GM18505 (cell line): Measurements from ENCODE around the gene INSYN2A.

Experiments
- ATAC-seq: cut with Tn5 transposase; IDR thresholded peaks from one replicate; pipeline ENCODE4 v1.9.1; 2021; ENCODE audit not compliant: unreplicated experiment
- POLR2A ChIP-seq: IDR thresholded peaks from 4 replicates; pipeline ENCODE4 v1.6.1; 2011; ENCODE audit warnings: borderline replicate concordance; ENCODE audit not compliant: insufficient read depth, insufficient read length; ENCODE audit errors: extremely low read depth

The INSYN2A gene

GRCh38 chr10:127196282-127197153 is at the start of gene INSYN2A:
TSS of gene INSYN2A (minus strand) at chr10:127196591. CDS start at chr10:127176395, 20,196 bp downstream.
- no peak for ATAC-seq
- no peak for TF ChIP-seq POLR2A

GRCh38 chr10:127245456-127245855 is 49.1 kb upstream of the INSYN2A start:
- TF ChIP-seq POLR2A, result no peak
- ATAC-seq, result no peak

- TF ChIP-seq POLR2A, result no peak
- ATAC-seq, result no peak
These were observed 47.3 kb upstream of the INSYN2A start for GRCh38 chr10:127243490-127244272.

- ATAC-seq, result no peak
- TF ChIP-seq POLR2A, result no peak
These were observed 46.5 kb upstream of the INSYN2A start for GRCh38 chr10:127242914-127243313.

- no peak for TF ChIP-seq POLR2A
- no peak for ATAC-seq
These were observed 39.9 kb upstream of the INSYN2A start for GRCh38 chr10:127236266-127236665.

- no peak for TF ChIP-seq POLR2A
- no peak for ATAC-seq
These were observed 38.0 kb upstream of the INSYN2A start for GRCh38 chr10:127234306-127234800.

GRCh38 chr10:127228195-127228787 is 31.9 kb upstream of the INSYN2A start:
- TF ChIP-seq POLR2A, result no peak
- ATAC-seq, result no peak

- ATAC-seq, result no peak
- TF ChIP-seq POLR2A, result no peak
These were observed 31.3 kb upstream of the INSYN2A start for GRCh38 chr10:127227663-127228062.

- no peak for ATAC-seq
- TF ChIP-seq POLR2A, result no peak
These were observed 30.6 kb upstream of the INSYN2A start for GRCh38 chr10:127227027-127227426.

GRCh38 chr10:127221281-127221680 is 24.9 kb upstream of the INSYN2A start:
- no peak for ATAC-seq

GRCh38 chr10:127218658-127219057 is 22.3 kb upstream of the INSYN2A start:
- no peak for ATAC-seq
- TF ChIP-seq POLR2A, result no peak

More at GRCh38 chr10:127221281-127221680, 24.9 kb upstream of the INSYN2A start:
- TF ChIP-seq POLR2A, result no peak

- ATAC-seq, result no peak
- no peak for TF ChIP-seq POLR2A
These were observed 20.4 kb upstream of the INSYN2A start for GRCh38 chr10:127216786-127217185.

GRCh38 chr10:127216274-127216673 is 19.9 kb upstream of the INSYN2A start:
- ATAC-seq, result no peak
- TF ChIP-seq POLR2A, result no peak
